Memory B cell (primary cell): Measurements from ENCODE around the gene COA7.

Experiments
- ATAC-seq: fragments of 150-1000 bp; cut with Tn5 transposase; 2 replicates; pipeline ENCODE4 v1.10.0; 2021; ENCODE audit warnings: low read depth, mild to moderate bottlenecking, moderate library complexity
- DNase-seq, 2 donors: peaks; one replicate each; pipeline ENCODE4 v3.0.0; 2022; ENCODE audit warnings: low spot score in 2 of 2
- H3K27ac Mint-ChIP-seq: one replicate; pipeline ENCODE4 v1.8.0; 2022; ENCODE audit warnings: mild to moderate bottlenecking, moderate library complexity, mixed read lengths
- H3K27me3 Mint-ChIP-seq: one replicate; pipeline ENCODE4 v1.8.0; 2022; ENCODE audit warnings: mixed read lengths
- H3K36me3 Mint-ChIP-seq: one replicate; pipeline ENCODE4 v1.8.0; 2022; ENCODE audit warnings: mild to moderate bottlenecking, mixed read lengths
- H3K4me1 Mint-ChIP-seq: one replicate; pipeline ENCODE4 v1.8.0; 2022; ENCODE audit warnings: mixed read lengths
- H3K4me3 Mint-ChIP-seq: one replicate; pipeline ENCODE4 v1.8.0; 2022; ENCODE audit warnings: mild to moderate bottlenecking, moderate library complexity, mixed read lengths
- H3K9me3 Mint-ChIP-seq: one replicate; pipeline ENCODE4 v1.8.0; 2022; ENCODE audit warnings: mixed read lengths

The COA7 gene

GRCh38 chr1:52651904-52652303 lies 46.2 kb downstream of the COA7 start:
- no peak for DNase-seq
- H3K27ac Mint-ChIP-seq: peak overlapping the region; percentile 1
- no peaks in the 10 kb centered on the region for H3K27me3 Mint-ChIP-seq
- H3K4me1 Mint-ChIP-seq: peaks cover 14% of the 10 kb centered on the region
- H3K9me3 Mint-ChIP-seq: no peaks in the 10 kb centered on the region
- H3K36me3 Mint-ChIP-seq: peaks cover 32% of the 10 kb centered on the region
- H3K4me3 Mint-ChIP-seq: no peak overlapping the region
- no peak for ATAC-seq

DNA sequence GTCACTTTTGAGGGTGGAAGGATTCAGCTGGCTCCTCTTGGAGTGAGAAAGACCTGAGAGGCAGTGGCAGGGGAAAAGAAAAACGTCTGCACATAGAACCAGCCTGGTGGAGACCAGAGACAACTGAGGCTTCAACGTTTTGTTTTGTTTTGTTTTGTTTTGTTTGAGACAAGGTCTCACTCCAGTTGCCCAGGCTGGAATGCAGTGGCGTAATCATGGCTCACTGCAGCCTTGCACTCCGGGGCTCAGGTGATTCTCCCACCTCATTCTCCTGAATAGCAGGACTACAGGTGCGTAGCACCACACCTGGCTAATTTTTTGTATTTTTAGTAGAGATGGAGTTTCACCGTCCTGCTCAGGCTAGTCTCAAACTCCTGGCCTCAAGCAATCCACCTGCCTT lies 52.9 kb downstream of the COA7 start:
- no peak for DNase-seq
- H3K27ac Mint-ChIP-seq: no peak overlapping the region
- peaks cover 31% of the 10 kb centered on the region for H3K4me1 Mint-ChIP-seq
- ATAC-seq: no peak
- H3K4me3 Mint-ChIP-seq: no peak overlapping the region
- peaks cover 2% of the 10 kb centered on the region for H3K9me3 Mint-ChIP-seq
- H3K27me3 Mint-ChIP-seq: no peaks in the 10 kb centered on the region
- H3K36me3 Mint-ChIP-seq: peaks cover 40% of the 10 kb centered on the region

- peak; percentile 42 to 48 for DNase-seq
- H3K4me3 Mint-ChIP-seq: peak overlapping the region; percentile 65
Observed at GRCh38 chr1:52641307-52641706, 56.8 kb downstream of the COA7 start.

DNA sequence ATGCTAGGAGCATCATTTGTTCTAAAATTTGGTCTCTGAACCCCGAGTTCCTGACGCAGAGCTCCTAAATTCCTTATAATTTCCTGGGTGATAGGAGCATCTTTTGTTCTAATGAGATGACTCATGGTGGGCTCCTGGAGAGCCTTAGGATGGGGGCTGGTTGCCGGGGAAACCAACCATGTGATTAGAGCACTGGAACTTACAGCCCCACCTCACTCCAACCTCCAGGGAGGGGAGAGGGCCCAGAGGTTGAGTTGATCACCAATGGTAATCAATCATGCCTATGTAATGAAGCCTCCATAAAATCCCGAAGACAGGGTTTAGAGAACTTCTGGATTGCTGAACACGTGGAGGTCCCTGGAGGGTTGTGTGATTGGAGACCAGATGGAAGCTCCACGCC lies 57.5 kb downstream of the COA7 start:
- peaks cover 49% of the 10 kb centered on the region for H3K4me1 Mint-ChIP-seq
- ATAC-seq (no peak), DNase-seq (no peak)
- peaks cover 2% of the 10 kb centered on the region for H3K9me3 Mint-ChIP-seq
- H3K27me3 Mint-ChIP-seq: no peaks in the 10 kb centered on the region
- no peak overlapping the region for H3K4me3 Mint-ChIP-seq
- peaks cover 28% of the 10 kb centered on the region for H3K36me3 Mint-ChIP-seq
- H3K27ac Mint-ChIP-seq: peak overlapping the region; percentile 96

More at GRCh38 chr1:52641307-52641706, 56.8 kb downstream of the COA7 start:
- Mint-ChIP-seq H3K27me3 (no peaks in the 10 kb centered on the region), H3K9me3 (peaks cover 2% of the 10 kb centered on the region), H3K36me3 (peaks cover 29% of the 10 kb centered on the region), H3K27ac (peak overlapping the region; percentile 96), H3K4me1 (peaks cover 45% of the 10 kb centered on the region)
- peak; percentile 41 for ATAC-seq

GRCh38 chr1:52637946-52638345 lies 60.2 kb downstream of the COA7 start:
- peaks cover 16% of the 10 kb centered on the region for H3K36me3 Mint-ChIP-seq
- no peak for ATAC-seq

GRCh38 chr1:52636721-52637695 lies 61.1 kb downstream of the COA7 start:
- DNase-seq: peak; percentile 70 to 81
- H3K4me3 Mint-ChIP-seq: peak overlapping the region; percentile 88
- H3K27me3 Mint-ChIP-seq: no peaks in the 10 kb centered on the region
- peaks cover 12% of the 10 kb centered on the region for H3K36me3 Mint-ChIP-seq
- peaks cover 2% of the 10 kb centered on the region for H3K9me3 Mint-ChIP-seq
- peaks cover 55% of the 10 kb centered on the region for H3K4me1 Mint-ChIP-seq
- H3K27ac Mint-ChIP-seq: peak overlapping the region; percentile 98
- peak; percentile 72 for ATAC-seq

More at GRCh38 chr1:52637946-52638345, 60.2 kb downstream of the COA7 start:
- no peak for DNase-seq
- H3K9me3 Mint-ChIP-seq: peaks cover 2% of the 10 kb centered on the region
- H3K27me3 Mint-ChIP-seq: no peaks in the 10 kb centered on the region
- H3K27ac Mint-ChIP-seq: peak overlapping the region; percentile 98
- H3K4me3 Mint-ChIP-seq: peak overlapping the region; percentile 88
- H3K4me1 Mint-ChIP-seq: peaks cover 55% of the 10 kb centered on the region

GRCh38 chr1:52635321-52636089 lies 62.6 kb downstream of the COA7 start:
- DNase-seq (no peak), ATAC-seq (no peak)
- Mint-ChIP-seq H3K4me3 (peak overlapping the region; percentile 90), H3K36me3 (peaks cover 8% of the 10 kb centered on the region), H3K27ac (peak overlapping the region; percentile 98), H3K4me1 (peaks cover 50% of the 10 kb centered on the region), H3K9me3 (no peaks in the 10 kb centered on the region), H3K27me3 (no peaks in the 10 kb centered on the region)
